ENCODE data around the gene PSMD7. TPM values are rescaled to one million over a fixed set of nuclear protein-coding genes. Genes with fewer than 3 reads are reported as not detected.
"Not testable (repeated sequence)": the region's sequence is repeated elsewhere in the genome, so short reads cannot be mapped to it uniquely, and the experiment has no call there.

Gene PSMD7
- total RNA-seq, 1 experiment from 2014 or later, result 109 TPM

GRCh38 chr16:74321356-74321755, 24.7 kb downstream of the PSMD7 start (continued):
- TF ChIP-seq SP1 (IDR thresholded peaks at IDR 0.05; ENCODE audit: low read depth) (no peak), FOSL1 (IDR thresholded peaks at IDR 0.05; ENCODE audit: low read depth) (no peak)
- TF ChIP-seq, protein P1, sequence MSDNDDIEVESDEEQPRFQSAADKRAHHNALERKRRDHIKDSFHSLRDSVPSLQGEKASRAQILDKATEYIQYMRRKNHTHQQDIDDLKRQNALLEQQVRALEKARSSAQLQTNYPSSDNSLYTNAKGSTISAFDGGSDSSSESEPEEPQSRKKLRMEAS (IDR thresholded peaks at IDR 0.05), result no peak

DNA sequence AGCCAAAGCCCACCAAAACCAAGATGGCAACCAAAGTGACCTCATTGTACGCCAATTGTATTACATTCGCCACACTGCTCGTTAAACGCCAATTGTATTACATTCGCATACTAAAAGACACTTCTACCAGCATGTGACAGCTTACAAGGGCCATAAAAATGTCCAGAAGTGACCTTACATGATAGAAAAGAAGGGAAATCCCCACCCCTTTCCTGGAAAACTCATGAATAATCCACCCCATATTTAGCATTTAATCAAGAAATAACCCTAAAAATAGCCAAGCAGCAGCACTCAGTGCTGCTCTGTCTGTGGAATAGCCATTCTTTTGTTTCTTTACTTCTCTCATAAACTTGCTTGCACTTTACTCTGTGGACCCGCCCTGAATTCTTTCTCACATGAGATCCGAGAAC, 25.7 kb downstream of the PSMD7 start:
- CTCF ChIA-PET, result no interaction called here
- no peak for ATAC-seq
- no TSS peak for BruUV-seq (replicated peaks)

GRCh38 chr16:74324777-74325176, 28.2 kb downstream of the PSMD7 start:
- CTCF ChIA-PET; ATAC-seq; H3K27me3 ChIP-seq (ENCODE audit: insufficient read depth, low read length): not testable (repeated sequence)

More for the DNA sequence above, 25.7 kb downstream of the PSMD7 start:
- DNase-seq (ENCODE audit: low read depth, low spot score), result no peak
- H3K9ac ChIP-seq (ENCODE audit: low read length), result no peak overlapping the region
- no peaks in the 10 kb centered on the region for H3K9me3 ChIP-seq (ENCODE audit: control insufficient read depth in 1 of 2, insufficient read depth in 1 of 2, low read depth in 1 of 2, low read length in 2 of 2)
- H3K4me1 ChIP-seq (ENCODE audit: control insufficient read depth in 1 of 2, insufficient read depth in 2 of 2, low read length in 2 of 2), result no peaks in the 10 kb centered on the region
- no peaks in the 10 kb centered on the region for H4K20me1 ChIP-seq (ENCODE audit: insufficient read depth)
- no peak overlapping the region for H2AFZ ChIP-seq (ENCODE audit: low read depth, low read length, poor library complexity, severe bottlenecking)
- peaks cover 4 to 7% of the 10 kb centered on the region in 2 experiments; a peak in 3 of 4 replicates for H3K36me3 ChIP-seq (ENCODE audit: control insufficient read depth in 1 of 2, insufficient read depth in 2 of 2, low read length in 2 of 2)
- no peaks in the 10 kb centered on the region for H3K27me3 ChIP-seq (ENCODE audit: insufficient read depth, low read length)
- ChIA-PET RAD21 (ENCODE audit: low non-redundant PET in 1 of 2, low total read pairs in 2 of 2, uncharacterized antibody in 2 of 2, unreplicated experiment in 2 of 2) (no interaction called here), POLR2A (no interaction called here)
- H3K27ac ChIP-seq (ENCODE audit: low read depth, low read length), result no peak overlapping the region
- intact Hi-C loops (cut with micrococcal nuclease), result no loop called here
- no peaks in the 10 kb centered on the region for H3K79me2 ChIP-seq (ENCODE audit: insufficient read depth, low read length)
- no peaks in the 10 kb centered on the region for H3K9me2 ChIP-seq (ENCODE audit: insufficient read depth)
- no peak overlapping the region for H3K4me2 ChIP-seq (ENCODE audit: low read length)
- no peak overlapping the region for H3K4me3 ChIP-seq (replicated peaks in 1 of 2; ENCODE audit: low read depth in 1 of 2, low read length in 2 of 2)
- TF ChIP-seq ZFX (IDR thresholded peaks at IDR 0.05), result no peak

More at GRCh38 chr16:74324777-74325176, 28.2 kb downstream of the PSMD7 start:
- H3K9me3 ChIP-seq (ENCODE audit: control insufficient read depth in 1 of 2, insufficient read depth in 1 of 2, low read depth in 1 of 2, low read length in 2 of 2); H3K9ac ChIP-seq (ENCODE audit: low read length); H2AFZ ChIP-seq (ENCODE audit: low read depth, low read length, poor library complexity, severe bottlenecking); DNase-seq (ENCODE audit: low read depth, low spot score); H3K79me2 ChIP-seq (ENCODE audit: insufficient read depth, low read length); intact Hi-C loops (cut with micrococcal nuclease); BruUV-seq (replicated peaks); H3K4me3 ChIP-seq (replicated peaks in 1 of 2; ENCODE audit: low read depth in 1 of 2, low read length in 2 of 2); H3K4me2 ChIP-seq (ENCODE audit: low read length); H3K4me1 ChIP-seq (ENCODE audit: control insufficient read depth in 1 of 2, insufficient read depth in 2 of 2, low read length in 2 of 2); H4K20me1 ChIP-seq (ENCODE audit: insufficient read depth); H3K27ac ChIP-seq (ENCODE audit: low read depth, low read length); H3K9me2 ChIP-seq (ENCODE audit: insufficient read depth); RAD21 ChIA-PET (ENCODE audit: low non-redundant PET in 1 of 2, low total read pairs in 2 of 2, uncharacterized antibody in 2 of 2, unreplicated experiment in 2 of 2): not testable (repeated sequence)
- H3K36me3 ChIP-seq (ENCODE audit: control insufficient read depth in 1 of 2, insufficient read depth in 2 of 2, low read length in 2 of 2), result peaks cover 4 to 10% of the 10 kb centered on the region in 2 experiments; a peak in 3 of 4 replicates
- POLR2A ChIA-PET, result interaction anchor here (0.7 kb wide), 1 partner anchor 142 kb away, joined by 3 read pairs; no protein-coding TSS in a partner anchor

Data from HCT116 (cell line).